ENCODE results near the gene FBN2. TPM values are rescaled to one million over a fixed set of nuclear protein-coding genes. Genes with fewer than 3 reads are reported as not detected.

The FBN2 gene
- total RNA-seq, 1 experiment from 2014 or later = 0.31 TPM

DNA sequence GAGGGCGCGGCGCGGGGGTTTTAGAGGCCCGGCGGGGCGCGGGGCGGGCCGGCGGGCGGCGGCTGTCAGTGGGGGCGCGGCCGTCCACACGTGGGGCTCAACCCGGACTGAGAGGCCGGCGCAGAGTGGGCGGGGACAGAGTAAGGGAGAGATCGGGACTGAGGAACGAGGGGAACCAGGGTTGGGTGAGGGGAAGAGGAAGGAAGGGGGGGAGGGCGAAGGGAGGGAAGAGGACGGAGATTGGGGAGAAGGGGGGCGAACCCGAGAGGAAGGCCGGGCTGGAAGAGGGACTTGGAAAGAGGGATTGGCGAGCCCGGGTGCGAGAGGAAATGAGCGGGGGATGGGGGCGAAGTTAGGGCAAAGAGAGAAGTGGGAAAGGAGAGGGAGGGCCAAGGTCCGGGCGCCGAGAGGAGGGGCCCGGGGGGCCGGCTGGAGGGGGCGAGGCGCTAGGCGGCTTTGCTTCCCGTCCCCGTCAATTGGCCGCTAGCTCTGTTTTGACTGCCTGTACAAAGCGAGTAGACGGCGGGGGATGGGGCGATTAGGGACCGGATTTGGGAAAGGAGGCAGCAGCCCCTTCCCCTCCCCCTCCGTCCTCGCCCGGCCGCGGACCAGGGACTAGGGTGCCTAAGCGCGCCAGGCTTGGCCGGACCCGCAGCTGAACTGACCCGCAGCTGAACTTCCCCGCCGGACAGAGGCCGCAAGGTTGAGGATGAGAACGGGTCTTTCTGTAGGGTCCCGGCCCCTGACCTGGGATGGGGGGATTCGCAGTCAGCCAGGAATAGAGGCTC, 399 bp upstream of the FBN2 start:
- Mint-ChIP-seq H3K36me3 (ENCODE audit: insufficient read depth, unreplicated experiment) (peaks cover 21% of the 10 kb centered on the region), H3K27ac (ENCODE audit: unreplicated experiment) (no peak overlapping the region), H3K4me1 (ENCODE audit: low read depth, unreplicated experiment) (peaks cover 14% of the 10 kb centered on the region), H3K4me3 (ENCODE audit: low read depth, unreplicated experiment) (peak overlapping the region; percentile 66), H3K9me3 (ENCODE audit: low read depth, unreplicated experiment) (peaks cover 3% of the 10 kb centered on the region), H3K27me3 (ENCODE audit: unreplicated experiment) (peaks cover 19% of the 10 kb centered on the region)
- peak; percentile 16 for DNase-seq
- CTCF ChIA-PET = no interaction called here
- TF ChIP-seq, protein P1, sequence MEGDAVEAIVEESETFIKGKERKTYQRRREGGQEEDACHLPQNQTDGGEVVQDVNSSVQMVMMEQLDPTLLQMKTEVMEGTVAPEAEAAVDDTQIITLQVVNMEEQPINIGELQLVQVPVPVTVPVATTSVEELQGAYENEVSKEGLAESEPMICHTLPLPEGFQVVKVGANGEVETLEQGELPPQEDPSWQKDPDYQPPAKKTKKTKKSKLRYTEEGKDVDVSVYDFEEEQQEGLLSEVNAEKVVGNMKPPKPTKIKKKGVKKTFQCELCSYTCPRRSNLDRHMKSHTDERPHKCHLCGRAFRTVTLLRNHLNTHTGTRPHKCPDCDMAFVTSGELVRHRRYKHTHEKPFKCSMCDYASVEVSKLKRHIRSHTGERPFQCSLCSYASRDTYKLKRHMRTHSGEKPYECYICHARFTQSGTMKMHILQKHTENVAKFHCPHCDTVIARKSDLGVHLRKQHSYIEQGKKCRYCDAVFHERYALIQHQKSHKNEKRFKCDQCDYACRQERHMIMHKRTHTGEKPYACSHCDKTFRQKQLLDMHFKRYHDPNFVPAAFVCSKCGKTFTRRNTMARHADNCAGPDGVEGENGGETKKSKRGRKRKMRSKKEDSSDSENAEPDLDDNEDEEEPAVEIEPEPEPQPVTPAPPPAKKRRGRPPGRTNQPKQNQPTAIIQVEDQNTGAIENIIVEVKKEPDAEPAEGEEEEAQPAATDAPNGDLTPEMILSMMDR (IDR thresholded peaks at IDR 0.05; ENCODE audit: unreplicated experiment) = no peak
- intact Hi-C loops (cut with micrococcal nuclease; ENCODE audit: unreplicated experiment) = no loop called here
- no TSS peak for BruUV-seq (replicated peaks)

DNA sequence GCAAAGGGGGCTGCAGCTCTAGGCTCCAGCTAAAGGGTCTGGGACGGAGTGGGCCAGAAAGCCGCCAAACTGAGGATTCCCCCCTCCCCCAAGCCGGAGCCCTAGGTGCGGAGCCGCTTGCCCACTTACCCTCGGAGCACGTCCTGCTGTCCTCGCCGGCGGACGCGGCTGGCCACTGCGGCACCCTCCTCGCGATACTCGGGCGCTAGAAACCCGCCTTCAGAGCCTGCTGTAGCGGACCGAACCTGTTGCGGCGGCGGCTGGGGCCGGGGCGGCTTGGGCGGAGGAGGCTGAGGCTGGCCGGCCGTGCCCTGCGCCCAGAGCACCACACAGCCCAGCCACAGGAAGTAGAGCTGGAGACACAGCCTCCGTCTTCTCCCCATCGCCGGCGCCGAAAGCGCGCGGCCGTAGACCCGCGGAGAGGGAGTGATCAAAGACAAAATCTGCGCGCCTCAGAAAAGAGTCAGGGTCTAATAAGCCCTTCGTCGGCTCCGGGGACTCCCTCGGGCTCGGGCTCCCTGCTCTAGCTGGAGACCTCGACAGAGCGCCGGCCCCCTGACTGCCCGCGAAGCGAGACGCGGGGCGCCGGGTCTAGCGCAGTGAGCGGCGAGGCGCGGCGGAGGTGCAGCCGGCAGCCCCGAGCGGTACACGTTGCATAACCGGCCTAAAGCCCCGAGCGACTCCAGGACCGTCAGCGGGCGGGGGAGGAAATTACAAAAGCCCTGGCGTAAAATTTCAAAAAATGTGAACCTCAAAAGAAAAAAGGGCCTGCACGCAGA, 635 bp downstream of the FBN2 start:
- Mint-ChIP-seq H3K4me3 (ENCODE audit: low read depth, unreplicated experiment) (peak overlapping the region; percentile 66), H3K4me1 (ENCODE audit: low read depth, unreplicated experiment) (peaks cover 14% of the 10 kb centered on the region), H3K27me3 (ENCODE audit: unreplicated experiment) (peaks cover 19% of the 10 kb centered on the region), H3K27ac (ENCODE audit: unreplicated experiment) (no peak overlapping the region), H3K9me3 (ENCODE audit: low read depth, unreplicated experiment) (peaks cover 3% of the 10 kb centered on the region), H3K36me3 (ENCODE audit: insufficient read depth, unreplicated experiment) (peaks cover 21% of the 10 kb centered on the region)
- no TSS peak for BruUV-seq (replicated peaks)
- no peak for DNase-seq
- CTCF ChIA-PET = interaction anchor here (0.6 kb wide), 1 partner anchor 88 kb away, joined by 3 read pairs; no protein-coding TSS in a partner anchor
- TF ChIP-seq, protein P1 (IDR thresholded peaks at IDR 0.05; ENCODE audit: unreplicated experiment) = no peak
- intact Hi-C loops (cut with micrococcal nuclease; ENCODE audit: unreplicated experiment) = no loop called here

DNA sequence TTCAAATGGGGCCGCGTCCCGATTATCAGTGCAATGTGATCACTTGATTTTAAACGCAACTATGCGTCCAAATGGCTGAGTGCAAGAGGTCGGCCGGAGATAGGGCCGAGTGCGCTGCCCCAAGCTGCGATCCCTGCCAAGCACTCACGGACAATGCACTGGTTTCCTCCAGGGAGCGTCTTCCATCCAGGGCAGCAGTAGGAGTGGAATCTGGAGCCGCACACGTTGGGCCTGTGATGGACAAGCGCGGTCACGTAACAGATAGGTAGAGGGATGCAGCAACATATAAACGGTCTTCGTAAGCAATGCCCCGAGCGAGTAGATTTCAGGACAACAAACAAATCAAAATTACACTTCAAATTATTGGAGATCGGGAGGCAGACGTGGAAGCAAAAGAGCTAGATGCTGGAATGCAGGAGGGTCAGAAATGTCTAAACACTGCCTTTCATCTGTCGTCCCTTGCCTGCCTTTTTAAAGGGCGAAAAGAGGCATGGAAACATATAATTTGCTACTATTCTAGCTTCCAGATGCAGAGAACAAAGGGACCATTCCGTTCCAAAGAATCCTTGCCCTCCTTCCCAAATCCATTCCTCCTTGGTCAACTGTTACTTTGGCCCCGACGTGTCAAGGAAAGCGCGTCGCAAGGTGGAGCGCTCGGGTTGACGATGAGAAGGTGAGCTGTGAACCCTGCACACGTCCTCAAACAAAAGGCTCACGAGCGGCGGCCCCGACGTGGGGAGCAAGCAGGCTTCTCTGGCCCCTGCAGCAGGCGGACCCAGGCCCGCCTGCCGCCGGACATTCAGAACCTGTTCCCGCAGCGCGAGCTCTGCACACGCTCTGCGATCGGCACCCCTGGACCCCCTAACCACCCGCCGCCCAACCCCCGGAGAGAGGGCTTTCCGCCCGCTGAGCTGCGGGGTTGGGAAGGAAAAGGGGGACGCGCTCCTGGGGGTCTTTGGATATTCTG, 1.5 kb downstream of the FBN2 start:
- peaks cover 21% of the 10 kb centered on the region for H3K36me3 Mint-ChIP-seq (ENCODE audit: insufficient read depth, unreplicated experiment)
- peaks cover 14% of the 10 kb centered on the region for H3K4me1 Mint-ChIP-seq (ENCODE audit: low read depth, unreplicated experiment)
- no peak overlapping the region for H3K4me3 Mint-ChIP-seq (ENCODE audit: low read depth, unreplicated experiment)
- intact Hi-C loops (cut with micrococcal nuclease; ENCODE audit: unreplicated experiment) = no loop called here
- peaks cover 3% of the 10 kb centered on the region for H3K9me3 Mint-ChIP-seq (ENCODE audit: low read depth, unreplicated experiment)
- TF ChIP-seq, protein P1 (IDR thresholded peaks at IDR 0.05; ENCODE audit: unreplicated experiment) = no peak
- BruUV-seq (replicated peaks) = no TSS peak
- H3K27me3 Mint-ChIP-seq (ENCODE audit: unreplicated experiment) = peaks cover 19% of the 10 kb centered on the region
- H3K27ac Mint-ChIP-seq (ENCODE audit: unreplicated experiment) = no peak overlapping the region
- DNase-seq = no peak
- CTCF ChIA-PET = no interaction called here

DNA sequence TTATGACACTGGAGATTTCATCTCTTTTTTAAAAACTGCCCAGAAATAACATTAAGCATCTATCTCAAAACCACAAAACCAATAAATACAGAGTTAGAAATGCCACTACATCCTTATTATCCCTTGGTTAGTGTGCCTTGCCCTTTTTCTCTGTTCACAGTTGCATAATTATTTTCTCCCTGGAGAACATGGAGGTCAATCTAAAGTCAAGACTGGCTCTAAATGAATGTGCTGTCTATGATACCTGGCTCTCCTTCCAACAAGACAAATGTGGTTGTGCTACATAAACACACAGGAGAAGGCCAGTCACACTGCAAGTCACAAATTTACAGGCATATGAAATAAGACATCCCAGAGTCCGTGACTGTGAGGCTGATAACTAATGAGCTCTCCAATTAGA, 2.8 kb downstream of the FBN2 start:
- no peak for DNase-seq
- Mint-ChIP-seq H3K27me3 (ENCODE audit: unreplicated experiment) (peaks cover 19% of the 10 kb centered on the region), H3K4me3 (ENCODE audit: low read depth, unreplicated experiment) (peak overlapping the region; percentile 5), H3K4me1 (ENCODE audit: low read depth, unreplicated experiment) (peaks cover 14% of the 10 kb centered on the region), H3K27ac (ENCODE audit: unreplicated experiment) (peak overlapping the region; percentile 82), H3K36me3 (ENCODE audit: insufficient read depth, unreplicated experiment) (peaks cover 21% of the 10 kb centered on the region), H3K9me3 (ENCODE audit: low read depth, unreplicated experiment) (peaks cover 3% of the 10 kb centered on the region)
- TF ChIP-seq, protein P1 (IDR thresholded peaks at IDR 0.05; ENCODE audit: unreplicated experiment) = no peak
- BruUV-seq (replicated peaks) = no TSS peak
- CTCF ChIA-PET = interaction anchor here (0.7 kb wide), 1 partner anchor 1534 kb away, joined by 4 read pairs; no protein-coding TSS in a partner anchor
- intact Hi-C loops (cut with micrococcal nuclease; ENCODE audit: unreplicated experiment) = no loop called here
